HG03175 (cell line): ENCODE measurements around the gene LRSAM1.
"Not testable (repeated sequence)": the region's sequence is repeated elsewhere in the genome, so short reads cannot be mapped to it uniquely, and the experiment has no call there.

Experiments
- ATAC-seq: cut with Tn5 transposase; IDR thresholded peaks from one replicate; pipeline ENCODE4 v1.9.1; 2021; ENCODE audit warnings: mild to moderate bottlenecking, moderate library complexity; ENCODE audit not compliant: unreplicated experiment

The LRSAM1 gene

DNA sequence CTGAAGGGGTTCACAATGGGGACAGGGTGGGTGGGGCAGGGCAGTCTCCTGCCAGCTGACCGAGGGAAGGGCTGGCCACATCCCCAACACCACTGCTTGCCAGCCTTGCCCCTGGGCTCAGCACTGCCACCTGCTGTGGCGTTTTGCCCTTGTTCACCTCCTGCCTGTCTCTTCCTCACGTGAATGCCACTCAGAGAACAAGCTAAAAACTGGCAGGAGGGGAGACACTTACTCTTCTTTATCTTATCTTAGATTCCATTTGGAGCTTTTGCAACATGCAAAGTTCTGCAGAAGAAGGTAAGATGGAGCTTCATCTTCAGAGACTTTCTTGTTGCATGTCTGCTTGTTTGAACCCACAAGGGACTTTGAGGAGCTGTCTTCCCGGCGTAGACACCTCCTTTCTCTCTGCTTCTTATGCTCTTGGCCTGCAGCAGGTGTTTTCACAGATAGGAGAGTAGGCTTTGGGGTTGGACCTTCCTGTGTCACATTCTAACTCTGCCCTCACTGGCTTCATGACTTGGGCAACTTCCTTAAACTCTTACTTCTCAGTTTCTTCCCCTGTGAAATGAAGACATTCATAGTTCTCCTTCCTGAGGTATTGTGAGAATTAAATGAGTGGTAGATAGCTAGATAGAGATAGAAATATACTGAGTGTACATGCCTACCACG lies 4.1 kb downstream of the LRSAM1 start:
- no peak for ATAC-seq

DNA sequence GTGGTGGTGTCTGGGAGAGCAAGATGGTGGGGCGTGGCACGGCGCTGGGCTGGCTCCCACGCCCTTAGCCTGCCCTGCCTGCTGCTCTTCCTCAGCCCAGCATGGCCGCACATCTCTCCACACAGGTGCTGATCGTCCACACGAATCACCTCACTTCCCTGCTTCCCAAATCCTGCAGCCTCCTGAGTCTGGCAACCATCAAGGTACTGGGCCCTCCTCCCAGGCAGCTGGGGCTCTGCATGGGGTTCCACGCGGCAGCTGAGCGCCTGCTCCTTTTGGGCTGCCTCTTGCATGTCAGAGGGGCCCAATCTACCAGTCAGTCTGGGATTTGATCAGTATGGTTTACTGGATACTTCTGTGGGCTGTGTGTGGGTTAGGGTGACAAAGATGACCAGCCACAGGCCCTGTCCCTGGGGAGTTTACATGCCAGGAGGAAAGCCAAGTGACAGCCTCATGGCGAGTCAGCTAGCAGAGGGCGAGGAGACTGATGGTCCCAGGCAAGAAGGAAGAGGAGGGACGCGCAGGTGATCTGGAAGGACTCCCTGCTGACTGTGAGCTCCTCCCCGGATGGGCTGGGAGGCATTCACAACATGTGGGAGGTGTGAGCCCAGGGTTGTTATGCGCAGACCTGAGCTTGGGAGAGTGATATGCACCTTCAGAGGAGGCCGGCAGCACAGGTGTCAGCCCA lies 6.0 kb downstream of the LRSAM1 start:
- ATAC-seq, result no peak

- ATAC-seq, result no peak
Observed at GRCh38 chr9:127458921-127459320, 7.6 kb downstream of the LRSAM1 start.

- ATAC-seq, result no peak
Observed at GRCh38 chr9:127463382-127463781, 12.1 kb downstream of the LRSAM1 start.

DNA sequence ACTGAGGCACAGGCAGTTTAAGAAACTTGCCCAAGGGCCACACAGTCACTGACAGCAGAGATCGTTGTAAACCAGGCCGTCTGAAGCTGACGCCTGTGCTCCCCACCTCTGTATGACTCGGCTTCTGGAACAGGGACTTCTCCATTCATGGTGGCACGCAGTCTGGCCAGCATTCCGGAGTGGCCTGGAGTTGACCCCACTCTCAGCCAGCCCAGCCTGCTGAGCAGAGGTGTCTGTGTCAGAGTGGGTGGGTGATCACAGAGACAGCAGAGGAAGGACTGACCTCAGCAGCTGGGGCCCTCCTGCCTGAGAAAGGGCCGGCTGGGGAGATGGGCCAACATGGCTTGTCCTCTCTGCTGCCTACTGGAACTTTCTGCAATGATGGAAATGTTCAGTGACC lies 12.6 kb downstream of the LRSAM1 start:
- no peak for ATAC-seq

- ATAC-seq, result not testable (repeated sequence)
Observed at GRCh38 chr9:127466407-127466917, 15.2 kb downstream of the LRSAM1 start.

DNA sequence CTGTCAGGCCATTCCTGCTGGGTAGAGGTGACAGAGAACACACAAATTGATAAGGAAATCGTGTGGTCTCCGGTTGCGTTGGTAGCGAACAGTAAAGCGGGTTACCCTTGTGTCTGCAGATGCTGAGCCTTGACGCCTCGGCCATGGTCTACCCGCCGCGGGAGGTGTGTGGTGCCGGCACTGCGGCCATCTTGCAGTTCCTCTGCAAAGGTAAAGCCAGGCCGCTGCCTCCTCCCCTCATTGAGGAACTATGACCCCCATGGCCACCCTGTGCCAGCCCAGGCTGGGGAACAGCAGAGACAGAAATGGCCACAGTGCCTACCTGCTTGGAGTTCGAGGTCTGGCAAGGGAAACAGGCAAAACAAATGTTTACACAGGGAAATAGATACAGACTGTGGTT lies 16.3 kb downstream of the LRSAM1 start:
- ATAC-seq, result no peak

DNA sequence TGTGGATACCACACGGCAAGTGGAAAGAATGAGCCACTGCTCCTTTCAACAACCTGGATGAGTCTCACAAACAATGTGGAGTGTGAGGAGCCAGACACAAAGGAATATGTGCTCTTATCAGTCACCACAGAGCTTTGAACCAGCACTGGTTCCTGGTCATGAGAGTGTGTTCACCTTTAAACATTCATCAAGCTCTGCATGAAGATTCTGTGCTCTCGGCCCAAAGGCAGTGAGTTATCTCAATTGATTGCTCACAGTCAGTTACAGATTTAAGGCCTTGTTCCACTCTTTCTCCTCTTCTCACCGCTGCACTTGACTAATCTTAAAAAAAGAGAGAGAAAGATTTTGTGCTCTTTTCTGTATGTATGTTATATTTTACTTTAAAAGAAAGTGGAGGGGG lies 19.4 kb downstream of the LRSAM1 start:
- ATAC-seq, result no peak

GRCh38 chr9:127473501-127473900 lies 22.2 kb downstream of the LRSAM1 start:
- ATAC-seq, result no peak

DNA sequence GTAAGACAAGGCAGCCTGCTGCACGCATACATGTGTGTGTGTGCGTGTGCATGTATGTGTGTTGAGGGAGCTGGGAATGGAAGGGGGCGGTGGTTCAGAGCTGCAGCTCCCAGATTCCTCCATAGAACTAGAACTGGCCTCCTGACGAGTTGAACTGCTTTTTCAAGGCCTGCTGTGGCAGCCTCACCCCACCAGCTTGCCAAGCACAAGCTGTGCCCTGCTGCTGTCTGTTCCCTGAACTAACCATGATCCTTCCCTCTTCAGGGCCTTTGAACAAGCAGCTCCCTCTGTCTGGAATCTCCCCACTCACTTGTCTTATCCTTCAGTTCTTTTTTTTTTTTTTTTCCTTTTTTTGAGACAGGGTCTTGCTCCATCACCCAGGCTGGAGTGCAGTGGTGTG lies 22.6 kb downstream of the LRSAM1 start:
- no peak for ATAC-seq

DNA sequence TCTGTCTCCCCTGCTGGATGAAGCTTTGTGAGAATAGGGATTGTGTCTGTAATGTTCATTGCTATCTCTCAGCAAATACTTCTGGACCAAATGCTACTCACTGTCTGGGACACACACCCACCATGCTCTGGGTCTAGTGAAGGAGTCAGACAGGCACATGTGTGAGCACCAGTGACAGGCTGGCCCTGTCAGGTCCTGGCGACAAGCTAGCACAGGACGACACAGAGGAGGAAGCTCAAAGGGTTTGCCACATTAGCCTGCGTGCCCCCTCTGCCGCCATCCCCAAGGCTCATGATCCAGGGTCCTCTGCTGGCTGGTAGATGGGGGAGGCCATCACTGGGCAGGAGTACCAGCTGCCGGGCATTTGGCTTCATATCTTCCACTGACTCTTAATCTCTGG lies 23.3 kb downstream of the LRSAM1 start:
- no peak for ATAC-seq

DNA sequence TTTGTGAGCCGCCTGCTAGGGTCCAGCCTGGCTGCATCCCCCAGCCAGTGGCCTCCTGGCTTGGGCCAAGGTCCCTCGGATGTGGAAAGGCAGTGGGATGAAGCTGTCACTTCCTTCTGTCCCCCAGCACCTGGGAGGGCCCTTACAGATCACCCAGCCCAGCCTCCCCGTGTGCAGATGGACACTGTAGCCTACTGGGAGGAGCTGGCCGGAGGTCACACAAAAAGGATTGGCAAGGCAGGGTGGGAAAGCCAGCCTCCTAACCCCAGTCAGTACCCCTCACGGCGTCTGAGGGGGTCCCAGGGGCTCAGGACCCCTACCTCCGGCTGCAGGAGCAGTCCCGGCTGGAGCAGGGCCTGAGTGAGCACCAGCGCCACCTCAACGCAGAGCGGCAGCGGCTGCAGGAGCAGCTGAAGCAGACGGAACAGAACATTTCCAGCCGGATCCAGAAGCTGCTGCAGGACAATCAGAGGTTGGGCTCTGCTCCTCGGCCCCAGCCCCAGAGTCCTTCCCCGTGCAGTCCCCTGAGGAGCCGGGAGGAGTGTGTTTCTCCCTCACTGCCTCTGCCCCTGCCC lies 28.3 kb downstream of the LRSAM1 start:
- ATAC-seq, result no peak

DNA sequence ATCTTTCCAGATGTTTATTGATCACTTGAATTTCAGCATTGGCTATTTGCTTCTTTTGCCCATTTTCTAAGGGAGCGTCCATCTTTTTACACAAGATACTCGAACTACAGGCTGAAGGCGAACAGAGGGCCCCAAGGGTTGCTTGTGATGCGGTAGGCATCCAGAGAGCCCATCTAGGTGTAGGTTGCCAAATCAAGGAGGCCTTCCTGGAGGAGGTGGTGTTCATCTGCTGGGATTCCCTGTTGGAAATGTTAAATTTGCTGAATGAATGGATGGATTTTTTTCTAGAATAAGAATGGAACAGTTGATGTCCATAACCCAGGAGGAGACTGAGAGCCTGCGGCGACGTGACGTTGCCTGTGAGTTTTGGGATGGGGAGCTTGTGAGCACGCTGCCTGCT lies 31.4 kb downstream of the LRSAM1 start:
- no peak for ATAC-seq

GRCh38 chr9:127485995-127486394 lies 34.7 kb downstream of the LRSAM1 start:
- ATAC-seq, result no peak

GRCh38 chr9:127488946-127489345 lies 37.6 kb downstream of the LRSAM1 start:
- ATAC-seq, result no peak

GRCh38 chr9:127489471-127490115 lies 38.3 kb downstream of the LRSAM1 start:
- no peak for ATAC-seq

DNA sequence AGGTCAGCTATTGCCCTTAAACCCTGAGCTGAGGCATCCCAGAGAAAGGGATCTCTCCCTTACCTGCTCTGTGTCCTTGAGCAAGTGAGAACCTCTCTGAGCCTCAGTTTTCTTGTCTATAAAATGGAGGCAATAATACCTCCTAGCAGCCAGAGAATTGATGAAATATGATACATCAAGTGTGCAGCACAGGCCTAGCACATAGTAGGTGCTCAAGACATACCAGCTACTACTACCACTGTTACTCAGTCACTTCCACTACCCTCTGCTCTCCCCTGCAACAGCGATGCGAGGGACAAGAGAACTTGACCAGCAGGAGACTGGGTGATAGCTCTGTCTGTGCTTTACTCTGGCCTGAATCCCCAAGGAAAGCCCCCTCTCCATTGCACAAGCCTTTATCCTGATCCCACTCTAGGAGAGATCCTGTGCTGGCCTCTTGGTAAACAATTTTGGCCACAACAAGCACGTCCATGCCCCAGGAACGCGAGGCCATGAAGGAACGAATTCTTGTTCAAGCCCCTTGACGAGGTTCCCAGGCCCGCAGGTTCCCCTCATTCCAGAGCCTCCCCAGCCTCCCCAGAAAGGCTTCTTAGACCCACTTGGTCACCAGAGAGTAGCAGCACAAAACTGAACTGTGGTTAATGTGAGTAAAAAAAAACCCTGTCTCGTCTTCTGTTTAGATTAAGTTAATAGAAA lies 39.4 kb downstream of the LRSAM1 start:
- no peak for ATAC-seq

DNA sequence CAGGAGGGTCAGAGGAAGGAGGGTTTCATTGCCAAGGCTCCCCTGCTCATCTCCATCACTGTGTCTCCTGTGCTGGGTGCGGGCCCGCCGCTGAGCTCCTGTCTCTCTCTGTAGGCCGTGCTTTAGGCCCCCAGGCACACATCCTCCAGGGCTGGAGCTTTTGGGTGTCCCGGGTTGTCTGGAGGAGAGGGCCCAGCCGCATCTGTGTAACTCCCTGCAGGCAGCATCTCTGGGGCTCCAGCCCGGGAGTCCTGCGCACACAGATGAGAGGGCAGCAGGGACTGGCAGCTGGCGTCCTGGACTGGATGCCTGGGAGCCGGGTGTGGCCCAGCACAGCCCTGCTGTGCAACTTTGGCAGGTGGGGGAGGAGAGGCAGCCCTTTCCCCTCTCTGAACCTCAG lies 40.2 kb downstream of the LRSAM1 start:
- no peak for ATAC-seq

GRCh38 chr9:127492616-127493015 lies 41.3 kb downstream of the LRSAM1 start:
- no peak for ATAC-seq

DNA sequence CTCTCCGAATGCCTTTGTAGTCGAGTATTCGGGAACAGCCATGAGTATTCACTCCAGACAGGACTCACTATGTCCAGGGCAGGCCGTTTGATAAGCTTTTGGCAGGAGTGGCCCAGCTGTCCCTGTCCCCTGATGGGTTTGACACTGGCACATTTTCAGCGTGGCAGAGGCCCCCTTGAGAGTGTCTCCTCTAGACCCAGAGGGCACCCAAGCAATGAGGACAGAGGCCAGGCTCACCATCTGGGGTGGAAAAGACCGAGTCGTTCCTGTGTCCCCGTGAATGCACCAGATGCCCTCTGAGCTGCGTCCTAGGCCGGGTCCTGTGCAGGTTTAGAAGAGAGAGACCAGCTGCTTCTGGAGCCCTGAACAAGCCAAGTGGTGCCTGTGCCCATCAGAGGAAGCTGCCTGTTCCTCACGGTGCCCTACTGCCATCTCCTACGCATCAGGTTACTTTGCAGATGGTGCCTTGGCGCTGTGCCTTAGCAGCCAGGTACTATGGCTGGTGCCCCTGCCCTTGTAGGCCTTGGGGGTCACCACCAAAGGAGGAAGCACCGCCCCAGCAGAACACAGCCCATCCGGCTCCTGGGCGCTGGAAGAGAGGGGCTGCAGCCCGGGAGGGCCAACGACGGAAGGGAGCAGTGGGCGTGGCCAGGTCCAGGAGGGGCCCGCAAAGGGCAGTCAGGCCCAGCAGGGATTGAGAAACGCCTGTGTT lies 42.4 kb downstream of the LRSAM1 start:
- ATAC-seq, result no peak
